Mucosa of descending colon (tissue), 3 donors: Measurements from ENCODE around the gene EXOC6B. TPM values are rescaled to one million over a fixed set of nuclear protein-coding genes. Genes with fewer than 3 reads are reported as not detected.

Experiments used
- ATAC-seq: fragments of 200-7000 bp; cut with Tn5 transposase; one replicate; pipeline ENCODE4 v1.9.1; 2020; ENCODE audit warnings: mild to moderate bottlenecking, moderate library complexity
- DNase-seq, 3 donors: peaks; one replicate each; pipeline ENCODE4 v3.0.0-alpha.2; 2020
- H3K36me3 ChIP-seq: fragments of 200-600 bp; one replicate; pipeline ENCODE4 v1.8.0; 2021; ENCODE audit warnings: low read depth, mild to moderate bottlenecking
- H3K4me1 ChIP-seq: fragments of 200-600 bp; one replicate; pipeline ENCODE4 v1.8.0; 2021; ENCODE audit warnings: low read depth, mild to moderate bottlenecking
- H3K4me3 ChIP-seq: fragments of 200-600 bp; one replicate; pipeline ENCODE4 v1.8.0; 2021; ENCODE audit warnings: mild to moderate bottlenecking
- H3K9me3 ChIP-seq: fragments of 200-600 bp; one replicate; pipeline ENCODE4 v1.8.0; 2021; ENCODE audit warnings: mild to moderate bottlenecking
- intact Hi-C, 2 donors: fragments of 100-400 bp; cut with DNase I in 1 of 2; cut with micrococcal nuclease in 1 of 2; formaldehyde crosslinking; loops; one replicate each; pipeline versions ENCODE4 v1.11.0 to v1.11.1; 2022; cut with DNase I, micrococcal nuclease
- total RNA-seq, 3 donors: library from RNA; stranded (reverse); fragmentation: NEBNext Ultra II Directional in 2 of 3; extraction: Animal tissue kit (Norgen Biotek cat#: 25700) in 2 of 3; gene quantifications; one replicate each; pipeline versions ENCODE4 v1.2.1 to v1.2.4, GENCODE V29; 2021 to 2023
- TF ChIP-seq, protein P1 (sequence below): fragments of 200-600 bp; IDR thresholded peaks from one replicate; pipeline ENCODE4 v1.8.0; 2022; ENCODE audit warnings: antibody characterized with exemption, mild to moderate bottlenecking
- donor health status: DM: no; HTN: no; CAD: no; lungs with moderate emphysema.
- donor health status: DM: no; HTN: no; CAD: no.
- donor health status: DM: no; HTN: yes; CAD: no.

The EXOC6B gene
- total RNA-seq, 3 donors from 2014 or later, result 19.4 to 52.4 (median 28.8) TPM

DNA sequence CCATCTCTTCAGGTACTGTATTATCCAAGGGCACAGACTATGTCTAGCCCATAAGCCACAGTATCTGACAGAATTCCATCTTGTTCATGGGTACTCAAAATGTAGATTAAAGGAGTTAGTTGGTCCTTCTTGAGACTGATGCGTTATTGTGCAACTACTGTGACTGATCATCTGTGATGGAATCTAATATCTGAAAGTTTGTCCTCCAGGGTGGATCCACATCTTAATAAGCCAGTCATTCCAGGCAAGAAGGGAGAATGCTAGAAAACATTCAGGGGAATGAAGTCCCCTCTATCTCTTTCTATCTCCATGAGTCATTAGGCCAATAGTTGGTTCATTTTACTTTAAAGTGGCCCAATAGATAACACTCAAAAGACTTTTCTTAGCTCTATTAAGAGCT lies 252.6 kb downstream of the EXOC6B start:
- H3K9me3 ChIP-seq, result no peaks in the 10 kb centered on the region
- ATAC-seq (no peak), DNase-seq (no peak)
- H3K36me3 ChIP-seq, result no peaks in the 10 kb centered on the region
- TF ChIP-seq, protein P1, sequence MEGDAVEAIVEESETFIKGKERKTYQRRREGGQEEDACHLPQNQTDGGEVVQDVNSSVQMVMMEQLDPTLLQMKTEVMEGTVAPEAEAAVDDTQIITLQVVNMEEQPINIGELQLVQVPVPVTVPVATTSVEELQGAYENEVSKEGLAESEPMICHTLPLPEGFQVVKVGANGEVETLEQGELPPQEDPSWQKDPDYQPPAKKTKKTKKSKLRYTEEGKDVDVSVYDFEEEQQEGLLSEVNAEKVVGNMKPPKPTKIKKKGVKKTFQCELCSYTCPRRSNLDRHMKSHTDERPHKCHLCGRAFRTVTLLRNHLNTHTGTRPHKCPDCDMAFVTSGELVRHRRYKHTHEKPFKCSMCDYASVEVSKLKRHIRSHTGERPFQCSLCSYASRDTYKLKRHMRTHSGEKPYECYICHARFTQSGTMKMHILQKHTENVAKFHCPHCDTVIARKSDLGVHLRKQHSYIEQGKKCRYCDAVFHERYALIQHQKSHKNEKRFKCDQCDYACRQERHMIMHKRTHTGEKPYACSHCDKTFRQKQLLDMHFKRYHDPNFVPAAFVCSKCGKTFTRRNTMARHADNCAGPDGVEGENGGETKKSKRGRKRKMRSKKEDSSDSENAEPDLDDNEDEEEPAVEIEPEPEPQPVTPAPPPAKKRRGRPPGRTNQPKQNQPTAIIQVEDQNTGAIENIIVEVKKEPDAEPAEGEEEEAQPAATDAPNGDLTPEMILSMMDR, result no peak
- no peaks in the 10 kb centered on the region for H3K4me1 ChIP-seq
- H3K4me3 ChIP-seq, result no peak overlapping the region
- intact Hi-C loops, result no loop called here

- DNase-seq, result no peak
- no peaks in the 10 kb centered on the region for H3K36me3 ChIP-seq
- no peak overlapping the region for H3K4me3 ChIP-seq
- intact Hi-C loops, result no loop called here
- no peaks in the 10 kb centered on the region for H3K9me3 ChIP-seq
- TF ChIP-seq, protein P1, result no peak
- no peak for ATAC-seq
- no peaks in the 10 kb centered on the region for H3K4me1 ChIP-seq
Measured at GRCh38 chr2:72572501-72572900, 253.3 kb downstream of the EXOC6B start.

DNA sequence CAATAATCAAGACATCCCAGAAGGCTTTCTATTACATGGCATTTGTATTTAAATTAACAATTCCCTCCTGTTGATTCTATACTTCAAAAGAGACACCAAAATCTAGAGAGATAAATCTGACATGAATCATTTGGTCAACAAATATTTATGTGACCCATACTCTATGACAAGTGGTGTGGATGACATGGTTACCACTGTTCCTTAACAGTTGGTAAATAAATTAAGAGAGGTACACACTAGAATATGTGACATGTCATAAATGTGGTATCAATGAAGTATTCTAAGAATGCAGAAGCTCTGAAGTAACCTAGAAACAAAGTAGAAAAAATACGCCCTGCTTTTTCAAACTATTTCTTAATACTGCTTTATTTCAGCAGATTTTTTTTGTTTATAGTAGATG lies 255.4 kb downstream of the EXOC6B start:
- no peaks in the 10 kb centered on the region for H3K36me3 ChIP-seq
- H3K4me1 ChIP-seq, result no peaks in the 10 kb centered on the region
- TF ChIP-seq, protein P1, result no peak
- DNase-seq (no peak), ATAC-seq (no peak)
- no peaks in the 10 kb centered on the region for H3K9me3 ChIP-seq
- H3K4me3 ChIP-seq, result no peak overlapping the region
- intact Hi-C loops, result no loop called here

GRCh38 chr2:72562451-72563153 lies 263.2 kb downstream of the EXOC6B start:
- DNase-seq (no peak), ATAC-seq (no peak)
- no peaks in the 10 kb centered on the region for H3K9me3 ChIP-seq
- no peaks in the 10 kb centered on the region for H3K4me1 ChIP-seq
- TF ChIP-seq, protein P1, result no peak
- H3K36me3 ChIP-seq, result no peaks in the 10 kb centered on the region
- no peak overlapping the region for H3K4me3 ChIP-seq
- intact Hi-C loops, result no loop called here

DNA sequence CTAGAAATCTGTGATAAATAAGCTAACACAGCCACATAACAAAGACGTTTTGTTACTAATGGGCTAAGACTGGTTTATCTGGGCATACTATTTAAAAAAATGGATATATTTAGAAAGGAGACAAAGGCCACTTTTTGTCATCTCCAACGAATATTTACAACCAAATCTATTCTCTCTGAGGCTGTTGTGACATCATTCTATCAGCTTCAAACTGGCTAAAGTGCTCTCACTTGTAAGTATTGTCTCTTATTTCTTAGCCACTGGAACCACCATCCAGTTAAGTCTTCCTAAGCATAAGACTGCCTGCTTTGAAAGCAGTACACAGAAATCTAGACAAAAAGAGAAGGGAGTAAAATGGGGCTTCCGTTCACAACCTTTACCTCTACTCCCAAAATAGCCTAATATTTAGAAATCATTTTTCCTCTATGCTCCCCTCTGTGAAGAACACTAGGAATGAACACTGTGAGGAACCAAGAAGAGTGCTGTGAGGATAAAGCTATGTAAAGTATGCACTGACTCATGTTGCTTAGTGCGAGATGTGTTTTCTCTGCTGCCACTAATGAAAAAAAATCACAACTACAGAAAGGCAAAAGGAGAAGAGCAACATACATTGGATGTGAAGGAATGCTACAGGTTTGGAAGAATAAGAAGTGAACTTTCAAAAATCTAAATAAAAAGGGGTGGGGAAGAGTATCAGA lies 264.1 kb downstream of the EXOC6B start:
- ATAC-seq, result no peak

More for the DNA sequence above, 264.1 kb downstream of the EXOC6B start:
- no peaks in the 10 kb centered on the region for H3K9me3 ChIP-seq
- no peak for DNase-seq
- TF ChIP-seq, protein P1, result no peak
- H3K4me3 ChIP-seq, result no peak overlapping the region
- no peaks in the 10 kb centered on the region for H3K4me1 ChIP-seq
- intact Hi-C loops, result no loop called here
- no peaks in the 10 kb centered on the region for H3K36me3 ChIP-seq
